ENCODE measurements around the gene ITSN1.

The ITSN1 gene

DNA sequence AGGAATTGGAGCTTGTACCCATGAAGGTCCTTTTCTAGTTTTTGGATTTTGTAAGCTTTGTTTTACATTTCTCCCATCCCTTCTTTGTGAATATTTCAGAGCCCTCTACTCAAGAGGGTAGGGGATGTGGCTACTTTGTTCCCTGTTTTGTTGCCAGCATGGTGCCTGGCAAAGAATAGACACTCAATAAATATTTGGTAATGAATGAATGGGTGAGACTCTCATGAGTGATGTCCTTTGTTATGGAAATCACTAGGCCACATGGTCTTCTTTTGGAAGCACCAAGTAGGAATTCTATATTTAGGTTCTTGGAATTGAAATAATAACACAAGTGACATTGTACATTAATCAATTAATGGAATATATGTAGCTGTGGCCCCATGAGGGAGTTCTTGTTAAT lies 300.1 kb downstream of the ITSN1 start:
- no peak overlapping the region for H3K4me2 ChIP-seq (ENCODE audit: low read length)
- H3K4me1 ChIP-seq (ENCODE audit: control insufficient read depth, low read length), result peaks cover 19% of the 10 kb centered on the region
- H3K4me3 ChIP-seq (ENCODE audit: low read length), result no peak overlapping the region
- no peaks in the 10 kb centered on the region for H4K20me1 ChIP-seq (ENCODE audit: control insufficient read depth, insufficient read depth, low read depth, low read length)
- H3K27ac ChIP-seq (ENCODE audit: low read depth, low read length), result no peak overlapping the region
- H3K27me3 ChIP-seq (ENCODE audit: control insufficient read depth, low read length), result no peaks in the 10 kb centered on the region
- no peaks in the 10 kb centered on the region for H3K9me3 ChIP-seq (ENCODE audit: control insufficient read depth, insufficient read depth, low read length)
- H3K79me2 ChIP-seq (ENCODE audit: control insufficient read depth, low read length), result no peaks in the 10 kb centered on the region
- H3K9me2 ChIP-seq (replicated peaks; ENCODE audit: control insufficient read depth, low read length), result no peaks in the 10 kb centered on the region
- no peak for TF ChIP-seq EZH2phosphoT487 (IDR thresholded peaks at IDR 0.05; ENCODE audit: borderline replicate concordance, low read length)
- TF ChIP-seq CTCF (IDR thresholded peaks at IDR 0.05; ENCODE audit: low read depth, low read length, poor library complexity, severe bottlenecking), result no peak
- no peaks in the 10 kb centered on the region for H3K36me3 ChIP-seq (ENCODE audit: control insufficient read depth, low read length)
- no peaks in the 10 kb centered on the region for H3F3A ChIP-seq (ENCODE audit: control insufficient read depth, insufficient read depth)

GRCh38 chr21:33943293-33943692 lies 301.0 kb downstream of the ITSN1 start:
- no peaks in the 10 kb centered on the region for H3K9me3 ChIP-seq (ENCODE audit: control insufficient read depth, insufficient read depth, low read length)
- H3K27ac ChIP-seq (ENCODE audit: low read depth, low read length), result no peak overlapping the region
- H3K4me2 ChIP-seq (ENCODE audit: low read length), result no peak overlapping the region
- no peaks in the 10 kb centered on the region for H3F3A ChIP-seq (ENCODE audit: control insufficient read depth, insufficient read depth)
- H3K27me3 ChIP-seq (ENCODE audit: control insufficient read depth, low read length), result no peaks in the 10 kb centered on the region
- peaks cover 22% of the 10 kb centered on the region for H3K4me1 ChIP-seq (ENCODE audit: control insufficient read depth, low read length)
- H3K36me3 ChIP-seq (ENCODE audit: control insufficient read depth, low read length), result no peaks in the 10 kb centered on the region
- no peaks in the 10 kb centered on the region for H3K9me2 ChIP-seq (replicated peaks; ENCODE audit: control insufficient read depth, low read length)
- H3K79me2 ChIP-seq (ENCODE audit: control insufficient read depth, low read length), result no peaks in the 10 kb centered on the region
- no peaks in the 10 kb centered on the region for H4K20me1 ChIP-seq (ENCODE audit: control insufficient read depth, insufficient read depth, low read depth, low read length)
- TF ChIP-seq EZH2phosphoT487 (IDR thresholded peaks at IDR 0.05; ENCODE audit: borderline replicate concordance, low read length) (no peak), CTCF (IDR thresholded peaks at IDR 0.05; ENCODE audit: low read depth, low read length, poor library complexity, severe bottlenecking) (no peak)
- no peak overlapping the region for H3K4me3 ChIP-seq (ENCODE audit: low read length)

DNA sequence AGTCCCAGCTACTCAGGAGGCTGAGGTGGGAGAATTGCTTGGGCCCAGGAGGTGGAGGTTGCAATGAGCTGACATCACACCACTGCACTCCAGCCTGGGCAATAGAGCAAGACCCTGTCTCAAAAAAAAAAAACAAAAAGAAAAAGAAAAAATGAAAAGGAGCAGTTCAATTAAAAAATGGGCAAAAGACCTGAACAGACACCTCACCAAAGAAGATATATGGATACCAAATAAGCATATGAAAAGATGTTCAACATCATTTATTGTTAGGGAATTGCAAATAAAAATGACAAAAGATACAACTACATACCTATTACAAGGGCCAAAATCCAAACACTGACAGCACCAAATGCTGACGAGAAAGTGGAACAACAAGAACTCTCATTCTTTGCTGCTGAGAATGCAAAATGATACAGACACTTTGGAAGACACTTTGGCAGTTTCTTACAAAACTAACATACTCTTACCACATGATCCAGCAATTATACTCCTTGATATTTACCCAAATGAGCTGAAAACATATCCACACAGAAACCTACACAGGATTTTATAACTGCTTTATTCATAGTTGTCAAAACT lies 302.0 kb downstream of the ITSN1 start:
- H3K9me2 ChIP-seq (replicated peaks; ENCODE audit: control insufficient read depth, low read length), result no peaks in the 10 kb centered on the region
- H3K27ac ChIP-seq (ENCODE audit: low read depth, low read length), result no peak overlapping the region
- H3K4me3 ChIP-seq (ENCODE audit: low read length), result no peak overlapping the region
- no peaks in the 10 kb centered on the region for H4K20me1 ChIP-seq (ENCODE audit: control insufficient read depth, insufficient read depth, low read depth, low read length)
- H3K4me1 ChIP-seq (ENCODE audit: control insufficient read depth, low read length), result peaks cover 32% of the 10 kb centered on the region
- H3K27me3 ChIP-seq (ENCODE audit: control insufficient read depth, low read length), result no peaks in the 10 kb centered on the region
- H3K79me2 ChIP-seq (ENCODE audit: control insufficient read depth, low read length), result no peaks in the 10 kb centered on the region
- H3F3A ChIP-seq (ENCODE audit: control insufficient read depth, insufficient read depth), result no peaks in the 10 kb centered on the region
- H3K4me2 ChIP-seq (ENCODE audit: low read length), result no peak overlapping the region
- H3K9me3 ChIP-seq (ENCODE audit: control insufficient read depth, insufficient read depth, low read length), result no peaks in the 10 kb centered on the region
- 0 out of 2 replicates have a peak, but pooled peaks cover 4% of the 10 kb centered on the region for H3K36me3 ChIP-seq (ENCODE audit: control insufficient read depth, low read length)
- TF ChIP-seq CTCF (IDR thresholded peaks at IDR 0.05; ENCODE audit: low read depth, low read length, poor library complexity, severe bottlenecking) (no peak), EZH2phosphoT487 (IDR thresholded peaks at IDR 0.05; ENCODE audit: borderline replicate concordance, low read length) (no peak)

All from DOHH2 (cell line).